ENCODE results near the gene CDH13.

CDH13 gene

DNA sequence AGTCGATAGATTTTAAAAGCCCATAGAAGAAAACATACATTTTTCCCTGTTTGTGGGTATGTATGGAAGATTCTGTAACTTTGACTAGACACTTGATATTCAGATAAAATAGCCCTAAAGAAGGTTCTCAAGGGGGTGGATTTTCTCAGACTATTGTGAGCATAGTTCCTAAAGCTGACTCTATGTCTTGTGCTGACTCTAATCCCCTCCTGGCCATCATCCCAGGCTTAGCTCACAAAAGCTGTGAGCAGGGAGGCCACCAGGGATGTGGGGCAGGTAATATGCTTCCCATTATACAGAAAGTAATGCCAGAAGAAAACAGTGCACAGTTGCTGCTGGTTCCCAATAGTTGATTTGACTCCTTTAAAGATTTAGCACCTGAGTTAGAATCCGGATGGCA lies 32.0 kb downstream of the CDH13 start:
- Histone ChIP-seq H2BK15ac (replicated peaks; ENCODE audit: low read depth) (no peak overlapping the region), H3K4me3 (ENCODE audit: low read length) (no peak overlapping the region), H3K27me3 (ENCODE audit: insufficient read depth, low read length, poor library complexity) (no peaks in the 10 kb centered on the region), H4K5ac (ENCODE audit: low read length) (no peak overlapping the region), H3K27ac (ENCODE audit: low read depth, low read length) (no peak overlapping the region), H3K4me1 (ENCODE audit: control insufficient read depth, low read depth, low read length) (peaks cover 6% of the 10 kb centered on the region), H3K56ac (ENCODE audit: low read length) (no peak overlapping the region), H3K4me2 (ENCODE audit: low read length) (no peak overlapping the region), H3K79me2 (ENCODE audit: control insufficient read depth, insufficient read depth, low read length) (no peaks in the 10 kb centered on the region), H4K8ac (ENCODE audit: low read depth, low read length) (no peak overlapping the region), H2BK5ac (ENCODE audit: low read length) (no peak overlapping the region), H2BK120ac (ENCODE audit: low read depth, low read length) (no peak overlapping the region), H3K9ac (ENCODE audit: low read length) (no peak overlapping the region), H3K23ac (ENCODE audit: low read length) (no peak overlapping the region), H2AK5ac (ENCODE audit: low read length) (no peak overlapping the region), H3K79me1 (ENCODE audit: low read length) (no peaks in the 10 kb centered on the region), H3K18ac (ENCODE audit: low read length) (peak overlapping the region; percentile 40), H3K36me3 (ENCODE audit: control insufficient read depth, insufficient read depth, low read length) (no peaks in the 10 kb centered on the region), H3K4ac (ENCODE audit: low read depth, low read length) (peak overlapping the region; percentile 19)
- no CpG with 5 or more reads among the region's 2 CpGs for WGBS (ENCODE audit: extremely low coverage, insufficient coverage, low lambda C conversion rate)
- no peak for DNase-seq

GRCh38 chr16:82660075-82660645 lies 33.4 kb downstream of the CDH13 start:
- Histone ChIP-seq H3K4me3 (ENCODE audit: low read length) (no peak overlapping the region), H3K27ac (ENCODE audit: low read depth, low read length) (no peak overlapping the region), H3K4me2 (ENCODE audit: low read length) (no peak overlapping the region), H3K18ac (ENCODE audit: low read length) (peak overlapping the region; percentile 20), H3K27me3 (ENCODE audit: insufficient read depth, low read length, poor library complexity) (no peaks in the 10 kb centered on the region), H3K4ac (ENCODE audit: low read depth, low read length) (no peak overlapping the region), H2BK5ac (ENCODE audit: low read length) (no peak overlapping the region), H4K8ac (ENCODE audit: low read depth, low read length) (no peak overlapping the region), H3K4me1 (ENCODE audit: control insufficient read depth, low read depth, low read length) (peaks cover 5% of the 10 kb centered on the region), H2BK15ac (replicated peaks; ENCODE audit: low read depth) (no peak overlapping the region), H2AK5ac (ENCODE audit: low read length) (no peak overlapping the region), H4K5ac (ENCODE audit: low read length) (no peak overlapping the region), H3K23ac (ENCODE audit: low read length) (no peak overlapping the region), H2BK120ac (ENCODE audit: low read depth, low read length) (no peak overlapping the region), H3K56ac (ENCODE audit: low read length) (no peak overlapping the region), H3K79me1 (ENCODE audit: low read length) (no peaks in the 10 kb centered on the region), H3K36me3 (ENCODE audit: control insufficient read depth, insufficient read depth, low read length) (no peaks in the 10 kb centered on the region), H3K79me2 (ENCODE audit: control insufficient read depth, insufficient read depth, low read length) (no peaks in the 10 kb centered on the region), H3K9ac (ENCODE audit: low read length) (no peak overlapping the region)
- no peak for DNase-seq
- WGBS (ENCODE audit: extremely low coverage, insufficient coverage, low lambda C conversion rate) = no CpG with 5 or more reads among the region's 8 CpGs

DNA sequence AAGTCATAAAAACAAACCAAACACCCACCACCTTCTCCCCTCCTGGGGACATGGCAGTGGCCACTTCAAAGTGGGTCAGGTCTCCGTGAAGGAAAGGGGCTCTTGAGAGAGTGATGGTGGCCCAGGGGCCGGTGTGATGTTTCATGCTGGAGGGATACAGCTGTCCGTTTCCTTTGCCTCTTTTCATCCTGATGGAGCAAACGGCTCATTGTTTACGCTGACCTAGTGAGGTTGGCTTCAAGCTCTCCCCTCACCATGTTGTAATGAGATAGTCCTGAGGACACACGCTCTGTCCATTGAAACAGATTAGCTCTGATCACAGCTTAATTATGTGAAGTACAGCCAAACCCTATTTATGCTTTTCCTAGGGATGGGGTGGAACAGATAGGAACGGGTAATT lies 34.2 kb downstream of the CDH13 start:
- Histone ChIP-seq H2AK5ac (ENCODE audit: low read length) (no peak overlapping the region), H3K18ac (ENCODE audit: low read length) (no peak overlapping the region), H2BK120ac (ENCODE audit: low read depth, low read length) (no peak overlapping the region), H3K79me1 (ENCODE audit: low read length) (no peaks in the 10 kb centered on the region), H3K9ac (ENCODE audit: low read length) (no peak overlapping the region), H3K4ac (ENCODE audit: low read depth, low read length) (no peak overlapping the region), H3K4me1 (ENCODE audit: control insufficient read depth, low read depth, low read length) (peaks cover 3% of the 10 kb centered on the region), H3K27ac (ENCODE audit: low read depth, low read length) (no peak overlapping the region), H2BK15ac (replicated peaks; ENCODE audit: low read depth) (no peak overlapping the region), H4K5ac (ENCODE audit: low read length) (no peak overlapping the region), H3K79me2 (ENCODE audit: control insufficient read depth, insufficient read depth, low read length) (no peaks in the 10 kb centered on the region), H3K36me3 (ENCODE audit: control insufficient read depth, insufficient read depth, low read length) (no peaks in the 10 kb centered on the region), H3K4me2 (ENCODE audit: low read length) (no peak overlapping the region), H3K56ac (ENCODE audit: low read length) (no peak overlapping the region), H3K23ac (ENCODE audit: low read length) (no peak overlapping the region), H3K4me3 (ENCODE audit: low read length) (no peak overlapping the region), H3K27me3 (ENCODE audit: insufficient read depth, low read length, poor library complexity) (no peaks in the 10 kb centered on the region), H4K8ac (ENCODE audit: low read depth, low read length) (no peak overlapping the region), H2BK5ac (ENCODE audit: low read length) (no peak overlapping the region)
- no peak for DNase-seq
- no CpG with 5 or more reads among the region's 7 CpGs for WGBS (ENCODE audit: extremely low coverage, insufficient coverage, low lambda C conversion rate)

GRCh38 chr16:82664181-82664580 lies 37.4 kb downstream of the CDH13 start:
- no peaks in the 10 kb centered on the region for H3K79me1 ChIP-seq (ENCODE audit: low read length)
- no peaks in the 10 kb centered on the region for H3K36me3 ChIP-seq (ENCODE audit: control insufficient read depth, insufficient read depth, low read length)
- no peak overlapping the region for H3K4ac ChIP-seq (ENCODE audit: low read depth, low read length)
- H2AK5ac ChIP-seq (ENCODE audit: low read length) = no peak overlapping the region
- no CpG with 5 or more reads among the region's 2 CpGs for WGBS (ENCODE audit: extremely low coverage, insufficient coverage, low lambda C conversion rate)
- H3K4me2 ChIP-seq (ENCODE audit: low read length) = no peak overlapping the region
- no peak overlapping the region for H4K5ac ChIP-seq (ENCODE audit: low read length)
- no peak overlapping the region for H3K4me3 ChIP-seq (ENCODE audit: low read length)
- H3K27ac ChIP-seq (ENCODE audit: low read depth, low read length) = no peak overlapping the region
- no peaks in the 10 kb centered on the region for H3K4me1 ChIP-seq (ENCODE audit: control insufficient read depth, low read depth, low read length)
- no peak overlapping the region for H3K9ac ChIP-seq (ENCODE audit: low read length)
- no peak overlapping the region for H2BK5ac ChIP-seq (ENCODE audit: low read length)
- no peak overlapping the region for H2BK15ac ChIP-seq (replicated peaks; ENCODE audit: low read depth)
- no peaks in the 10 kb centered on the region for H3K79me2 ChIP-seq (ENCODE audit: control insufficient read depth, insufficient read depth, low read length)
- H4K8ac ChIP-seq (ENCODE audit: low read depth, low read length) = no peak overlapping the region
- H3K56ac ChIP-seq (ENCODE audit: low read length) = no peak overlapping the region
- no peak overlapping the region for H3K23ac ChIP-seq (ENCODE audit: low read length)
- no peaks in the 10 kb centered on the region for H3K27me3 ChIP-seq (ENCODE audit: insufficient read depth, low read length, poor library complexity)
- no peak overlapping the region for H3K18ac ChIP-seq (ENCODE audit: low read length)
- no peak overlapping the region for H2BK120ac ChIP-seq (ENCODE audit: low read depth, low read length)
- no peak for DNase-seq

- H4K8ac ChIP-seq (ENCODE audit: low read depth, low read length) = no peak overlapping the region
- no peak overlapping the region for H2AK5ac ChIP-seq (ENCODE audit: low read length)
- no peak overlapping the region for H3K4me3 ChIP-seq (ENCODE audit: low read length)
- H3K4me1 ChIP-seq (ENCODE audit: control insufficient read depth, low read depth, low read length) = no peaks in the 10 kb centered on the region
- H3K23ac ChIP-seq (ENCODE audit: low read length) = no peak overlapping the region
- no peak overlapping the region for H2BK5ac ChIP-seq (ENCODE audit: low read length)
- no peak overlapping the region for H2BK120ac ChIP-seq (ENCODE audit: low read depth, low read length)
- H3K79me2 ChIP-seq (ENCODE audit: control insufficient read depth, insufficient read depth, low read length) = no peaks in the 10 kb centered on the region
- H3K27me3 ChIP-seq (ENCODE audit: insufficient read depth, low read length, poor library complexity) = no peaks in the 10 kb centered on the region
- no peak overlapping the region for H3K4me2 ChIP-seq (ENCODE audit: low read length)
- no peak for DNase-seq
- H3K79me1 ChIP-seq (ENCODE audit: low read length) = no peaks in the 10 kb centered on the region
- H3K9ac ChIP-seq (ENCODE audit: low read length) = no peak overlapping the region
- no peak overlapping the region for H3K56ac ChIP-seq (ENCODE audit: low read length)
- H4K5ac ChIP-seq (ENCODE audit: low read length) = no peak overlapping the region
- H3K18ac ChIP-seq (ENCODE audit: low read length) = no peak overlapping the region
- H3K4ac ChIP-seq (ENCODE audit: low read depth, low read length) = no peak overlapping the region
- H2BK15ac ChIP-seq (replicated peaks; ENCODE audit: low read depth) = no peak overlapping the region
- H3K36me3 ChIP-seq (ENCODE audit: control insufficient read depth, insufficient read depth, low read length) = no peaks in the 10 kb centered on the region
- H3K27ac ChIP-seq (ENCODE audit: low read depth, low read length) = no peak overlapping the region
- whole genome bisulfite sequencing (ENCODE audit: extremely low coverage, insufficient coverage, low lambda C conversion rate) = no CpG with 5 or more reads among the region's 3 CpGs
These were observed 38.3 kb downstream of the CDH13 start for GRCh38 chr16:82665025-82665424.

DNA sequence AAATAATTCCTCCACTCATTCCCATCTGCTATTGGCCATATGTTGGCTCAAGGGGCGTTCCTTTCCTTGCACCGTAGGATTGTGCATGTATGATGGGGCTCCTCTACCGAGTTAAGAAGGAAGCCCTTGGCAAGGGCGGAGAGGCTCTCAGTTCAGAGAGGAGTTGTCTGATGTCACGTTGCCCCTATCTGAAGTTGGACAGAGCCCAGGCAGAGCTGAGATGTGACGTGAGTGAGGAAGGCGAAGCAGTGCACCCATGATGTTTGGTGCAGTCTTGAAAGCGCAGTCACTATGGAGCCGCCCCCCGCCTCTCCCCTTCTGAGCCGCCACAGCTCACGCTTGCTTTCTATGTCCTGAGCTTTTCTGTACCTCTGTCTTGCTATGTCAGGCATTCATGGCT lies 40.7 kb downstream of the CDH13 start:
- Histone ChIP-seq H3K4me2 (ENCODE audit: low read length) (no peak overlapping the region), H3K56ac (ENCODE audit: low read length) (no peak overlapping the region), H3K79me2 (ENCODE audit: control insufficient read depth, insufficient read depth, low read length) (no peaks in the 10 kb centered on the region), H3K18ac (ENCODE audit: low read length) (no peak overlapping the region), H3K4me3 (ENCODE audit: low read length) (no peak overlapping the region), H2BK15ac (replicated peaks; ENCODE audit: low read depth) (no peak overlapping the region), H4K5ac (ENCODE audit: low read length) (no peak overlapping the region), H2AK5ac (ENCODE audit: low read length) (no peak overlapping the region), H4K8ac (ENCODE audit: low read depth, low read length) (no peak overlapping the region), H3K27ac (ENCODE audit: low read depth, low read length) (no peak overlapping the region), H3K4ac (ENCODE audit: low read depth, low read length) (no peak overlapping the region), H3K4me1 (ENCODE audit: control insufficient read depth, low read depth, low read length) (no peaks in the 10 kb centered on the region), H3K23ac (ENCODE audit: low read length) (no peak overlapping the region), H3K79me1 (ENCODE audit: low read length) (no peaks in the 10 kb centered on the region), H2BK120ac (ENCODE audit: low read depth, low read length) (no peak overlapping the region), H2BK5ac (ENCODE audit: low read length) (no peak overlapping the region), H3K27me3 (ENCODE audit: insufficient read depth, low read length, poor library complexity) (no peaks in the 10 kb centered on the region), H3K36me3 (ENCODE audit: control insufficient read depth, insufficient read depth, low read length) (no peaks in the 10 kb centered on the region), H3K9ac (ENCODE audit: low read length) (no peak overlapping the region)
- no peak for DNase-seq
- WGBS (ENCODE audit: extremely low coverage, insufficient coverage, low lambda C conversion rate) = no CpG with 5 or more reads among the region's 12 CpGs

Data from mesendoderm (in vitro differentiated cells).